GM21381 (cell line): ENCODE measurements around the gene SLC6A18.
"Not testable (repeated sequence)": the region's sequence is repeated elsewhere in the genome, so short reads cannot be mapped to it uniquely, and the experiment has no call there.

ENCODE experiments used
- ATAC-seq: cut with Tn5 transposase; IDR thresholded peaks from one replicate; pipeline ENCODE4 v1.9.1; 2021; ENCODE audit warnings: mild to moderate bottlenecking, moderate library complexity; ENCODE audit not compliant: unreplicated experiment

The SLC6A18 gene

DNA sequence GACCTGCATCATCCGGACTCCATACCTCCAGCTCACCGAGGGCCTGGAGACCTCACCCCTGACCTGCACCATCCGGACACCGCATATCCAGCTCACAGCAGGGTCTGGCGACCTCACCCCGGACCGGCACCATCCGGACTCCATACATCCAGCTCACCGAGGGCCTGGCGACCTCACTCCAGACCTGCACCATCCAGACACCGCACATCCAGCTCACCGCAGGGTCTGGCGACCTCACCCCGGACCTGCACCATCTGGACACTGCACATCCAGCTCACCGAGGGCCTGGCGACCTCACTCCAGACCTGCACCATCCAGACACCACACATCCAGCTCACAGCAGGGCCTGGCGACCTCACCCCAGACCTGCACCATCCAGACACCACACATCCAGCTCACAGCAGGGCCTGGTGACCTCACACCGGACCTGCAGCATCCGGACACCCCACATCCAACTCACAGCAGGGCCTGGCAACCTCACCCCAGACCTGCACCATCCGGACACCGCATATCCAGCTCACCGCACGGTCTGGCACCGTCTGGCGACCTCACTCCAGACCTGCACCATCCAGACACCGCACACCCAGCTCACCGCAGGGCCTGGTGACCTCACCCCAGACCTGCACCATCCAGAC, 59.3 kb downstream of the SLC6A18 start:
- not testable (repeated sequence) for ATAC-seq

DNA sequence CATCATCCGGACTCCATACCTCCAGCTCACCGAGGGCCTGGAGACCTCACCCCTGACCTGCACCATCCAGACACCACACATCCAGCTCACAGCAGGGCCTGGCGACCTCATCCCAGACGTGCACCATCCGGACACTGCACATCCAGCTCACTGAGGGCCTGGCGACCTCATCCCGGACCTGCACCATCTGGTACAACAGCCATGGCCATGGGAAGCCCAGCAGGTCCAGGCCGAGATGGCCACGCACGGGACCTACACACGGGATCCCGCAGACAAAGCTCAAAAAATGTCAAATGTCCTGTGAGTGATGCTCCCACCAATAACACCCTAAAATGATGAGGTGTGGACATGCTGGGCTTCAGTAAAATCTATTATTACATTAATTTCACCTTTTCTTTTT, 60.0 kb downstream of the SLC6A18 start:
- no peak for ATAC-seq

DNA sequence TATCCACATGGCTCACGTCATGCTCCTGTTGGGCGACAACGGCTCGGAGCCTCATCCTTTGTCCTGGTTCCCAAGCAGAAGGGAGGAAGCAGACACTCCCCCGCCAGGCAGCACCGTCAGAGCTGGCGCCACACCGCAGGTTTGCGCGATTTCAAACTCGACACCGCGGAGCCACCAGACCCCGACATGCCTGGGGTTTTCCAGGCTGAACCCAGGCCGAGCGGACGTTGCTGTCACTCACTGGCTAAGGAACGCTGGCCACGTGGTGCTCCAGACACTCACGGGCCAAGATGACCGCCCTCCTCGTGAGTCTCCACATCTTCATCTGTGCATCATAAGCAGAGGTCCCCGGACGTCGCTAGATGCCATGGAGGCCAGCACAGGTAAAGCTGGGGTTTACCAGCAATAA, 60.7 kb downstream of the SLC6A18 start:
- ATAC-seq: no peak

DNA sequence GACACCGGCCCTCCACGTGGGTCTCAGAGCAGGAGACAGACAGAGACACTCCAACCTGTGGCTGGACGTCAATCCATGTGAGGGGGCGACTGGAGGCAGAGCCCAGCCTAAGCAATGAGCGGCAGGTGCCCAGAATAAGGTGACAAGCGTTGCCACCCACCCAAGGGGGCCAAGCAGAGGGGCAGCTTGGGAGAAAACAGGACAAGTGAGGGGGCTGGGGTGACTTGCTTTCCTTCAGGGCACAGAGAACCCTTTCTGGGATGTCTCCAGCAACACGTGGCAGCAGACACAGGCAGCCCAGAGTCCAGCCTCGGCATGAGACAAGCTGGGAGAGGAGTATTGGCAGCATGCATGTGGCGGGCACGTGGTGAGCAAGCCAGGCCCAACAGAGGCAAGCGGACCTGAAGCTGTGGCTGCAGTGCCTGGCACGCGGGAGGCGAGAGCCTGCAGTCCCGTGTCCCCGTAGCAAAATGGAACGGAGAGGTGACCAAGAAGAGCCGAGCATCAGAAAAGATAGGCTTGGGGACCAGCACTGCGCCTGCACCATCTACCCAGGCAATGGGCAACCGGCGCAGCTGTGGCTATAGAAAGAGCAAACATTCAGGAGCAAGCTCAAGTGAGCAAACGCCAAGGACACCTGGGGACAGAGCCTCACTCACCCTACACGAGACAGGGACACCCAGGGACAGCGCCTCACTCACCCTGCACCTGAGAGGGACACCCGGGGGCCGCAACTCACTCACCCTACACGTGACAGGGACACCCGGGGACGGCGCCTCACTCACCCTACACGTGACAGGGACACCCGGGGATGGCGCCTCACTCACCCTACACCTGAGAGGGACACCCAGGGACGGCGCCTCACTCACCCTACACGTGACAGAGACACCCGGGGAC, 63.5 kb downstream of the SLC6A18 start:
- no peak for ATAC-seq

DNA sequence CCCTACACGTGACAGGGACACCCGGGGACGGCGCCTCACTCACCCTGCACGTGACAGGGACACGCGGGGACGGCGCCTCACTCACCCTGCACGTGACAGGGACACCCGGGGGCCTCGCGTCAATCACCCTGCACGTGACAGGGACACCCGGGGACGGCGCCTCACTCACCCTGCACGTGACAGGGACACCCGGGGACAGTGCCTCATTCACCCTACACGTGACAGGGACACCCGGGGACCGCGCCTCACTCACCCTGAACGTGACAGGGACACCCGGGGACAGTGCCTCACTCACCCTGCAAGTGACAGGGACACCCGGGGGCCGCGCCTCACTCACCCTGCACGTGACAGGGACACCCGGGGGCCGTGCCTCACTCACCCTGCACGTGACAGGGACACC, 64.4 kb downstream of the SLC6A18 start:
- not testable (repeated sequence) for ATAC-seq

DNA sequence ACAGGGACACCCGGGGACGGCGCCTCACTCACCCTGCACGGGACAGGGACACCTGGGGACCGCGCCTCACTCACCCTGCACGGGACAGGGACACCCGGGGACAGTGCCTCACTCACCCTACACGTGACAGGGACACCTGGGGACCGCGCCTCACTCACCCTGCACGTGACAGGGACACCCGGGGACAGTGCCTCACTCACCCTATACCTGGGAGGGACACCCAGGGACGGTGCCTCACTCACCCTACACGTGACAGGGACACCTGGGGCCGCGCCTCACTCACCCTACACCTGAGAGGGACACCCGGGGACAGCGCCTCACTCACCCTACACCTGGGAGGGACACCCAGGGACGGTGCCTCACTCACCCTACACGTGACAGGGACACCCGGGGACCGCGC, 65.8 kb downstream of the SLC6A18 start:
- not testable (repeated sequence) for ATAC-seq

DNA sequence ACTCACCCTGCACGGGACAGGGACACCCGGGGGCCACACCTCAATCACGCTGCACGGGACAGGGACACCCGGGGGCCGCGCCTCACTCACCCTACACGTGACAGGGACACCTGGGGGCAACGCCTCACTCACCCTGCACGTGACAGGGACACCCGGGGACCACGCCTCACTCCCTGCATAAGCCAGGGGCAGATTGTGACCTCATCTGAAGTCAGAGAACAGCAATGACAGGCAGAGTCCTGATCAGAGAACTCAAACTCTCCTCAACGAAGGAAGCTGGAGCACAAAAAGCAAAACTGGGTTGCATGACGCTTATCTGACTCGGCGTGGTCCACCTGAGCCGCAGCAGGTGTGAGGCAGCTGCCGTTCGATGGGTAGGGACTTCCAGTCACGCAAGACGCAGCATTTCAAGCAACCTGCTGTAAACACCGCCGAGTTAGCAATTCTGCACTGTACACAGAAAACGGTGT, 66.5 kb downstream of the SLC6A18 start:
- ATAC-seq: no peak

DNA sequence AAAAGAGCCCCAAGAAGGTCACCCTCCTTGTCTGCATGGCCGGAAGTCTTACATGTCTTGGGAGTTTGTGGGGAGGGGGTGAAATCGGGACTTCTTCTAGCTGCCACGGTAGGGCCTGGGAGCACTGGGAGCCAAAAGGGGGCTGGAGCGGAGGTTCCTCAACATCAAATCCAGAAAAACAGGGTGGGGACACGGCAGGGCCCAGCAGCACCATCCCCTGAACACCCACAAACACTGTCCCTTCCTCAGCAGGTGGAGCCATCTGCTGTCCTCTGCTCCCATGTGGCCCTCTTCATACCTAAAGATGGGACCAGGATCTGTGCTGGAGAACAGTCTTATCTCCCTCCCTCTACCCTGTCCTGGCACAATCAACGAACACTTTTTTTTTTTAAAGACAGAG, 67.0 kb downstream of the SLC6A18 start:
- no peak for ATAC-seq

DNA sequence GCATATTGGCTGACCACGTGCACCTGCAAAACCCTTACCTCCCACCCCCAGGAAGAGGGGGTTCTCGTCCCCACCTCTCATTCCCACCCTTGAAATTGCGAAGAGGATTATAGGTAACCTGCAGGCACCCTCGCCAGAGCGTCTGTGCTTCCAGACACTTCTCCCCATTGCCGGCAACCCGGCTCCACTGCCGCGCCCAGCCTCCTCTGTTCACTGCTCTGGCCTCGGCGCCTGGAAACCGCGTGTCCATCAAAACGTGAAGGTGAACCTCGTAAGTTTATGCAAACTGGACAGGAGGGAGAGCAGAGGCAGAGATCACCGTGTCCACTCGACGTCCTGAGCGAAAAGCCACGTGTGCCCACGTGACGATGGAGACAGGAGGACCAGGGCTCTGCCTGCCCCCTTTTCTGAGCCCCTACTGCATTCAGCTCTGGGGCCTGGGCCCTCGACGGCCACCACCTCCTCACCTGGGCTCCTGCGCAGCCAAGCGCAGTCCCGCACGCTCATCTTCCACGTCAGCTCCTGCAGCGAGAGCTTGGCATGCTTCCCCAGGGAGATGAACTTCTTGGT, 67.8 kb downstream of the SLC6A18 start:
- ATAC-seq: no peak

DNA sequence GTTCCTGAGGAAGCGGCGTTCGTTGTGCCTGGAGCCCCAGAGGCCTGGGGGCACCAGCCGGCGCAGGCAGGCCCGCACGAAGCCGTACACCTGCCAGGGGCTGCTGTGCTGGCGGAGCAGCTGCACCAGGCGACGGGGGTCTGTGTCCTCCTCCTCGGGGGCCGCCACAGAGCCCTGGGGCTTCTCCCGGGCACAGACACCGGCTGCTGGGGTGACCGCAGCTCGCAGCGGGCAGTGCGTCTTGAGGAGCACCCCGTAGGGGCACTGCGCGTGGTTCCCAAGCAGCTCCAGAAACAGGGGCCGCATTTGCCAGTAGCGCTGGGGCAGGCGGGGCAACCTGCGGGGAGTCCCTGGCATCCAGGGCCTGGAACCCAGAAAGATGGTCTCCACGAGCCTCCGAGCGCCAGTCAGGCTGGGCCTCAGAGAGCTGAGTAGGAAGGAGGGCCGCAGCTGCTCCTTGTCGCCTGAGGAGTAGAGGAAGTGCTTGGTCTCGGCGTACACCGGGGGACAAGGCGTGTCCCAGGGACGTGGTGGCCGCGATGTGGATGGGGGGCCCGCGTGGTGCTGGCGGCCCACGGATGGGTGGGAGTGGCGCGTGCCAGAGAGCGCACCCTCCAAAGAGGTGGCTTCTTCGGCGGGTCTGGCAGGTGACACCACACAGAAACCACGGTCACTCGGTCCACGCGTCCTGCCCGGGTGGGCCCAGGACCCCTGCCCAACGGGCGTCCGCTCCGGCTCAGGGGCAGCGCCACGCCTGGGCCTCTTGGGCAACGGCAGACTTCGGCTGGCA, 68.4 kb downstream of the SLC6A18 start:
- ATAC-seq: no peak

DNA sequence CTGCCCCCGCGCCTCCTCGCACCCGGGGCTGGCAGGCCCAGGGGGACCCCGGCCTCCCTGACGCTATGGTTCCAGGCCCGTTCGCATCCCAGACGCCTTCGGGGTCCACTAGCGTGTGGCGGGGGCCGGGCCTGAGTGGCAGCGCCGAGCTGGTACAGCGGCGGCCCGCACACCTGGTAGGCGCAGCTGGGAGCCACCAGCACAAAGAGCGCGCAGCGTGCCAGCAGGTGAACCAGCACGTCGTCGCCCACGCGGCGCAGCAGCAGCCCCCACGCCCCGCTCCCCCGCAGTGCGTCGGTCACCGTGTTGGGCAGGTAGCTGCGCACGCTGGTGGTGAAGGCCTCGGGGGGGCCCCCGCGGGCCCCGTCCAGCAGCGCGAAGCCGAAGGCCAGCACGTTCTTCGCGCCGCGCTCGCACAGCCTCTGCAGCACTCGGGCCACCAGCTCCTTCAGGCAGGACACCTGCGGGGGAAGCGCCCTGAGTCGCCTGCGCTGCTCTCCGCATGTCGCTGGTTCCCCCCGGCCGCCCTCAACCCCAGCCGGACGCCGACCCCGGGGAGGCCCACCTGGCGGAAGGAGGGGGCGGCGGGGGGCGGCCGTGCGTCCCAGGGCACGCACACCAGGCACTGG, 69.1 kb downstream of the SLC6A18 start:
- ATAC-seq: no peak

DNA sequence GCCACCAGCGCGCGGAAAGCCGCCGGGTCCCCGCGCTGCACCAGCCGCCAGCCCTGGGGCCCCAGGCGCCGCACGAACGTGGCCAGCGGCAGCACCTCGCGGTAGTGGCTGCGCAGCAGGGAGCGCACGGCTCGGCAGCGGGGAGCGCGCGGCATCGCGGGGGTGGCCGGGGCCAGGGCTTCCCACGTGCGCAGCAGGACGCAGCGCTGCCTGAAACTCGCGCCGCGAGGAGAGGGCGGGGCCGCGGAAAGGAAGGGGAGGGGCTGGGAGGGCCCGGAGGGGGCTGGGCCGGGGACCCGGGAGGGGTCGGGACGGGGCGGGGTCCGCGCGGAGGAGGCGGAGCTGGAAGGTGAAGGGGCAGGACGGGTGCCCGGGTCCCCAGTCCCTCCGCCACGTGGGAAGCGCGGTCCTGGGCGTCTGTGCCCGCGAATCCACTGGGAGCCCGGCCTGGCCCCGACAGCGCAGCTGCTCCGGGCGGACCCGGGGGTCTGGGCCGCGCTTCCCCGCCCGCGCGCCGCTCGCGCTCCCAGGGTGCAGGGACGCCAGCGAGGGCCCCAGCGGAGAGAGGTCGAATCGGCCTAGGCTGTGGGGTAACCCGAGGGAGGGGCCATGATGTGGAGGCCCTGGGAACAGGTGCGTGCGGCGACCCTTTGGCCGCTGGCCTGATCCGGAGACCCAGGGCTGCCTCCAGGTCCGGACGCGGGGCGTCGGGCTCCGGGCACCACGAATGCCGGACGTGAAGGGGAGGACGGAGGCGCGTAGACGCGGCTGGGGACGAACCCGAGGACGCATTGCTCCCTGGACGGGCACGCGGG, 69.9 kb downstream of the SLC6A18 start, which contains the start of gene TERT:
TERT (minus strand) TSS at position 234 of the 815 bp plus-strand sequence; CDS start at position 155, 79 bp downstream.
- ATAC-seq: no peak

DNA sequence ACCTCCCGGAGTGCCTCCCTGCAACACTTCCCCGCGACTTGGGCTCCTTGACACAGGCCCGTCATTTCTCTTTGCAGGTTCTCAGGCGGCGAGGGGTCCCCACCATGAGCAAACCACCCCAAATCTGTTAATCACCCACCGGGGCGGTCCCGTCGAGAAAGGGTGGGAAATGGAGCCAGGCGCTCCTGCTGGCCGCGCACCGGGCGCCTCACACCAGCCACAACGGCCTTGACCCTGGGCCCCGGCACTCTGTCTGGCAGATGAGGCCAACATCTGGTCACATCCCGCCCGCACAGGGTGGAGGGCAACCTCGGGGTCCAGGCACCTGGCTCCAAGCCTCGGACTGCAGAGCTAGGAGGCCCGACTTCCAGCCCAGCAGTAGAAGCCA, 70.5 kb downstream of the SLC6A18 start:
- ATAC-seq: no peak
